CD14-positive monocyte (primary cell): ENCODE results near the gene WNT10A. TPM values are rescaled to one million over a fixed set of nuclear protein-coding genes. Genes with fewer than 3 reads are reported as not detected.

Source experiments
- DNase-seq, 3 donors: peaks; one replicate each; pipeline ENCODE4 v3.0.0-alpha.2; 2011 to 2022
- H2AFZ ChIP-seq: 2 replicates; pipeline ENCODE4 v1.6.0; 2012; ENCODE audit warnings: mild to moderate bottlenecking, low read depth, low read length, inconsistent platforms; ENCODE audit not compliant: insufficient read depth, poor library complexity, severe bottlenecking
- H3K27ac ChIP-seq, 2 donors: 1 replicate in 1 of 2; 2 replicates in 1 of 2; pipeline ENCODE4 v1.5.1; 2012 to 2013; ENCODE audit warnings: low read length in 2 of 2, control low read depth in 1 of 2, inconsistent platforms in 1 of 2, low read depth in 1 of 2, mild to moderate bottlenecking in 1 of 2
- H3K27me3 ChIP-seq, 2 donors: one replicate each; pipeline versions ENCODE4 v1.6.0 to v1.6.1; 2011 to 2013; ENCODE audit warnings: low read length in 2 of 2; ENCODE audit not compliant: control insufficient read depth in 2 of 2, insufficient read depth in 2 of 2
- H3K36me3 ChIP-seq, 2 donors: replicated peaks in 1 of 2; 1 replicate in 1 of 2; 2 replicates in 1 of 2; pipeline versions ENCODE4 v1.5.1 to v1.6.1; 2012 to 2013; ENCODE audit warnings: low read length in 2 of 2, control low read depth in 1 of 2, inconsistent platforms in 1 of 2, mild to moderate bottlenecking in 1 of 2; ENCODE audit not compliant: insufficient read depth in 2 of 2, control insufficient read depth in 1 of 2
- H3K4me1 ChIP-seq, 2 donors: 1 replicate in 1 of 2; 2 replicates in 1 of 2; pipeline versions ENCODE4 v1.5.1 to v1.6.1; 2012 to 2013; ENCODE audit warnings: low read length in 2 of 2, control low read depth in 1 of 2, inconsistent platforms in 1 of 2, mild to moderate bottlenecking in 1 of 2, moderate library complexity in 1 of 2; ENCODE audit not compliant: insufficient read depth in 2 of 2, control insufficient read depth in 1 of 2
- H3K4me2 ChIP-seq: replicated peaks from 2 replicates; pipeline ENCODE3; 2012; ENCODE audit warnings: low read length, moderate library complexity, mild to moderate bottlenecking; ENCODE audit not compliant: poor library complexity, severe bottlenecking; ENCODE audit errors: extremely low read depth
- H3K4me3 ChIP-seq, 3 experiments: fragments of 200-600 bp in 1 of 3; sonication (generic) in 1 of 3; replicated peaks in 1 of 3; 1 replicate in 2 of 3; 2 replicates in 1 of 3; pipeline ENCODE4 v1.5.1; 2011 to 2013; ENCODE audit warnings: low read length in 3 of 3, mild to moderate bottlenecking in 3 of 3, control low read depth in 2 of 3, low read depth in 2 of 3, inconsistent platforms in 1 of 3, moderate library complexity in 1 of 3
- H3K79me2 ChIP-seq: 2 replicates; pipeline ENCODE4 v1.6.0; 2012; ENCODE audit warnings: mild to moderate bottlenecking, control low read depth, inconsistent platforms, low read length, moderate library complexity; ENCODE audit not compliant: insufficient read depth
- H3K9ac ChIP-seq: 2 replicates; pipeline ENCODE4 v1.6.0; 2017; ENCODE audit warnings: low read length, mild to moderate bottlenecking; ENCODE audit not compliant: insufficient read depth, poor library complexity, severe bottlenecking
- H3K9me3 ChIP-seq, 2 donors: replicated peaks in 1 of 2; 1 replicate in 1 of 2; 2 replicates in 1 of 2; pipeline versions ENCODE4 v1.5.1 to v1.6.1; 2012 to 2013; ENCODE audit warnings: low read length in 2 of 2, control low read depth in 1 of 2; ENCODE audit not compliant: control insufficient read depth in 1 of 2, insufficient read depth in 1 of 2
- H4K20me1 ChIP-seq: 2 replicates; pipeline ENCODE4 v1.6.0; 2012; ENCODE audit warnings: mild to moderate bottlenecking, low read length, control low read depth, moderate library complexity; ENCODE audit not compliant: insufficient read depth
- H3K27ac Mint-ChIP-seq, 7 donors: one replicate each; pipeline ENCODE4 v1.8.0; 2020; ENCODE audit warnings: mild to moderate bottlenecking in 7 of 7, mixed read lengths in 7 of 7, moderate library complexity in 6 of 7, inconsistent platforms in 2 of 7
- H3K27me3 Mint-ChIP-seq, 3 donors: one replicate each; pipeline ENCODE4 v1.8.0; 2021 to 2022; ENCODE audit warnings: low read depth in 3 of 3, mild to moderate bottlenecking in 3 of 3, mixed read lengths in 3 of 3, moderate library complexity in 3 of 3, inconsistent platforms in 1 of 3
- H3K36me3 Mint-ChIP-seq, 2 donors: one replicate each; pipeline ENCODE4 v1.8.0; 2020; ENCODE audit warnings: mixed read lengths in 2 of 2, inconsistent platforms in 1 of 2, mild to moderate bottlenecking in 1 of 2
- H3K4me1 Mint-ChIP-seq: one replicate; pipeline ENCODE4 v1.8.0; 2020; ENCODE audit warnings: mild to moderate bottlenecking, mixed read lengths
- H3K4me3 Mint-ChIP-seq, 2 donors: one replicate each; pipeline ENCODE4 v1.8.0; 2020; ENCODE audit warnings: mild to moderate bottlenecking in 2 of 2, mixed read lengths in 2 of 2, moderate library complexity in 1 of 2
- H3K9me3 Mint-ChIP-seq, 7 donors: one replicate each; pipeline ENCODE4 v1.8.0; 2020 to 2022; ENCODE audit warnings: mixed read lengths in 7 of 7, mild to moderate bottlenecking in 6 of 7, moderate library complexity in 6 of 7, inconsistent platforms in 2 of 7
- WGBS: methylation state at CpG from one replicate; pipeline ENCODE4 v1.1.5; 2013; ENCODE audit warnings: missing lambda C conversion rate; ENCODE audit not compliant: insufficient coverage; 5-methylcytosine and 5-hydroxymethylcytosine counted together
- intact Hi-C, 2 donors: fragments of 100-400 bp; cut with micrococcal nuclease; formaldehyde crosslinking; loops; one replicate each; pipeline versions ENCODE4 v1.15.0 to v1.15.1; 2023
- polyA plus RNA-seq, 3 donors: library from polyadenylated mRNA; depleted of rRNA in 1 of 3; unstranded in 2 of 3; stranded (reverse) in 1 of 3; fragments of 300-500 nt in 2 of 3; fragments of >200 nt in 1 of 3; fragmentation: Illumina TruSeq in 2 of 3; gene quantifications; 1 replicate in 2 of 3; 2 replicates in 1 of 3; pipeline ENCODE4 v1.2.3, GENCODE V29; 2012 to 2021
- TF ChIP-seq, protein P1 (sequence below): fragments of 200-600 bp; IDR thresholded peaks from one replicate; pipeline ENCODE4 v1.8.0; 2022; ENCODE audit warnings: antibody characterized with exemption, mild to moderate bottlenecking

WNT10A gene
- polyA plus RNA-seq, 3 donors, result 0.04 TPM; not detected in 2

DNA sequence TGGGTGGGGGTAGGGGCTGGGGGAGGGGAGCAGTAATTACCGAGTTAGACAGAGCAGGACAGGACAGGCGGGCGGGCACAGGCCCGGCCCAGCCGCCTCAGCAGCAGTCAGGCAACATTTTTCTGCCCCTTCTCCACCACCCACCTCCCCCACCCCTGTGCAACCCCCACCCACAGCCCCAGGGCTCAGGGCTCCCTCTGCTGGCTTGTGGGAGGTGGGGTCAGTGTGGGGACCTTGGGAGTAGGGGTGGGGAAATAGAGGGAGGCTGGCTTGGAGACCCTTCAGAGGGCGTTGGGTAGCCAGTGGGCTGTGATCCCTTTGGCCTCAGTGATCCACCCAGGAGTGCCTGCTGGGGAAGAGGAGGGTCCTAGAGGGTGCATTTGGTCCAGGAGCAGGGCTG, 14.7 kb upstream of the WNT10A start:
- H3K27me3 ChIP-seq, result peaks cover 14 to 37% of the 10 kb centered on the region in 2 donors
- WGBS, result 83% methylated on average over 1 of the region's 6 CpGs
- H3K27ac ChIP-seq, result no peak overlapping the region

DNA sequence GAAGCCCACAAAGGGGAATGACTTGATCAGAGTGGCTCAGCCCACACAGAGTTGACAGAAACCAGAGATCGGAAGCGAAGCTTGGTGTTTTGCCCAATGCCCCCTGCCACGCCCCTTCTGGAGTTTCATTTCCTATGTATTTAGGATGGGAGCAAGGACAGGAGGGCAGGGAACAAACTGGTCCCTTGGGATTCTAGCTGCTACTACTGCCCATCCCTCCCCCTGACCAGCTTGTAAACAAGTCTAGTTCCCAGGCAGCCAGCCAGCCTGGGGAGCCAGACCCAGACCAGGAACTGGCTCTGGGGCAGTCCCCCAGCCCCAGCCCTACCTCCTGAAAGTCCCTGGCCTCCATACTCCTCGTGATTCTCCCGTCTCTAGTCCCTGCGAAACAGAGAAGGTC, 12.8 kb upstream of the WNT10A start:
- Histone ChIP-seq H3K27me3 (peaks cover 15 to 33% of the 10 kb centered on the region in 2 donors), H3K4me2 (no peak overlapping the region), H3K9ac (no peak overlapping the region), H3K4me1 (peaks cover 21 to 33% of the 10 kb centered on the region in 2 donors), H3K9me3 (peaks cover 0 to 11% of the 10 kb centered on the region in 2 donors), H3K36me3 (no peaks in the 10 kb centered on the region), H4K20me1 (peaks cover under 1% of the 10 kb centered on the region), H3K27ac (no peak overlapping the region), H2AFZ (no peak overlapping the region), H3K79me2 (no peaks in the 10 kb centered on the region), H3K4me3 (no peak overlapping the region)
- H3K36me3 Mint-ChIP-seq, result peaks cover 3 to 5% of the 10 kb centered on the region in 2 donors
- H3K9me3 Mint-ChIP-seq, result peaks cover 0 to 10% (median 6%) of the 10 kb centered on the region in 7 donors
- DNase-seq, result no peak
- peaks cover 33% of the 10 kb centered on the region for H3K4me1 Mint-ChIP-seq
- peak overlapping the region in 1 of 2 donors; percentile 59 for H3K4me3 Mint-ChIP-seq
- TF ChIP-seq, protein P1, sequence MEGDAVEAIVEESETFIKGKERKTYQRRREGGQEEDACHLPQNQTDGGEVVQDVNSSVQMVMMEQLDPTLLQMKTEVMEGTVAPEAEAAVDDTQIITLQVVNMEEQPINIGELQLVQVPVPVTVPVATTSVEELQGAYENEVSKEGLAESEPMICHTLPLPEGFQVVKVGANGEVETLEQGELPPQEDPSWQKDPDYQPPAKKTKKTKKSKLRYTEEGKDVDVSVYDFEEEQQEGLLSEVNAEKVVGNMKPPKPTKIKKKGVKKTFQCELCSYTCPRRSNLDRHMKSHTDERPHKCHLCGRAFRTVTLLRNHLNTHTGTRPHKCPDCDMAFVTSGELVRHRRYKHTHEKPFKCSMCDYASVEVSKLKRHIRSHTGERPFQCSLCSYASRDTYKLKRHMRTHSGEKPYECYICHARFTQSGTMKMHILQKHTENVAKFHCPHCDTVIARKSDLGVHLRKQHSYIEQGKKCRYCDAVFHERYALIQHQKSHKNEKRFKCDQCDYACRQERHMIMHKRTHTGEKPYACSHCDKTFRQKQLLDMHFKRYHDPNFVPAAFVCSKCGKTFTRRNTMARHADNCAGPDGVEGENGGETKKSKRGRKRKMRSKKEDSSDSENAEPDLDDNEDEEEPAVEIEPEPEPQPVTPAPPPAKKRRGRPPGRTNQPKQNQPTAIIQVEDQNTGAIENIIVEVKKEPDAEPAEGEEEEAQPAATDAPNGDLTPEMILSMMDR, result no peak
- 60% methylated on average over 2 of the region's 6 CpGs for WGBS
- intact Hi-C loops, result no loop called here
- peaks cover 42 to 60% (median 49%) of the 10 kb centered on the region in 3 donors for H3K27me3 Mint-ChIP-seq
- H3K27ac Mint-ChIP-seq, result no peak overlapping the region

More for the DNA sequence above, 14.7 kb upstream of the WNT10A start:
- peaks cover 0 to 8% of the 10 kb centered on the region in 2 donors for H3K9me3 ChIP-seq
- Mint-ChIP-seq H3K4me3 (no peak overlapping the region), H3K9me3 (peaks cover 0 to 7% (median 4%) of the 10 kb centered on the region in 7 donors), H3K36me3 (peaks cover 0 to 2% of the 10 kb centered on the region in 2 donors), H3K4me1 (peaks cover 18% of the 10 kb centered on the region), H3K27ac (no peak overlapping the region), H3K27me3 (peaks cover 46 to 63% (median 52%) of the 10 kb centered on the region in 3 donors)
- peaks cover 6 to 15% of the 10 kb centered on the region in 2 donors for H3K4me1 ChIP-seq
- intact Hi-C loops, result no loop called here
- H3K4me2 ChIP-seq, result no peak overlapping the region
- no peak for DNase-seq
- H3K4me3 ChIP-seq, result no peak overlapping the region
- H3K79me2 ChIP-seq, result no peaks in the 10 kb centered on the region
- H2AFZ ChIP-seq, result no peak overlapping the region
- no peaks in the 10 kb centered on the region for H4K20me1 ChIP-seq
- TF ChIP-seq, protein P1, result no peak
- H3K36me3 ChIP-seq, result no peaks in the 10 kb centered on the region
- H3K9ac ChIP-seq, result no peak overlapping the region
